HL-60 (cell line): ENCODE data around the gene CARD9.

Experiments used
- DNase-seq, 2 experiments: peaks; one replicate each; pipeline ENCODE4 v3.0.0-alpha.2; 2010 to 2020; ENCODE audit warnings: low read depth in 1 of 2, low spot score in 1 of 2
- H3K27ac ChIP-seq: fragments of 250-450 bp; sonication (Bioruptor Pico); replicated peaks from 2 replicates; pipeline ENCODE4 v1.5.1; 2020; ENCODE audit warnings: mild to moderate bottlenecking, moderate library complexity
- H3K27me3 ChIP-seq: fragments of 250-450 bp; sonication (Bioruptor Pico); 2 replicates; pipeline ENCODE4 v1.5.1; 2021; ENCODE audit warnings: mild to moderate bottlenecking, moderate library complexity; ENCODE audit not compliant: insufficient read depth, poor library complexity, severe bottlenecking
- H3K4me3 ChIP-seq: replicated peaks from 2 replicates; pipeline ENCODE4 v1.5.1; 2011; ENCODE audit warnings: mild to moderate bottlenecking, control low read depth, low read length; ENCODE audit not compliant: insufficient read depth
- CTCF ChIP-seq: IDR thresholded peaks from one replicate; pipeline ENCODE4 v1.5.1; 2011; ENCODE audit warnings: low read length, control low read depth, inconsistent platforms; ENCODE audit not compliant: insufficient read depth
- GABPA ChIP-seq: IDR thresholded peaks from 2 replicates; pipeline ENCODE4 v1.6.1; 2012; ENCODE audit warnings: low read depth
- POLR2AphosphoS5 ChIP-seq: IDR thresholded peaks from 2 replicates; pipeline ENCODE4 v1.6.1; 2012; ENCODE audit warnings: low read depth
- REST ChIP-seq: IDR thresholded peaks from 2 replicates; pipeline ENCODE4 v1.6.1; 2012; ENCODE audit warnings: low read depth; ENCODE audit not compliant: insufficient replicate concordance
- SPI1 ChIP-seq: IDR thresholded peaks from 2 replicates; pipeline ENCODE4 v1.6.1; 2012; ENCODE audit warnings: low read depth, mild to moderate bottlenecking, borderline replicate concordance

The CARD9 gene

GRCh38 chr9:136316896-136317676 lies 56.4 kb downstream of the CARD9 start:
- TF ChIP-seq REST: no peak
- TF ChIP-seq SPI1: no peak
- no peak for TF ChIP-seq CTCF
- TF ChIP-seq GABPA: no peak
- TF ChIP-seq POLR2AphosphoS5: no peak
- DNase-seq: no peak
- Histone ChIP-seq H3K4me3 (no peak overlapping the region), H3K27me3 (peaks cover under 1% of the 10 kb centered on the region), H3K27ac (no peak overlapping the region)

- Histone ChIP-seq H3K27ac (no peak overlapping the region), H3K27me3 (no peaks in the 10 kb centered on the region), H3K4me3 (no peak overlapping the region)
- TF ChIP-seq CTCF (no peak), GABPA (no peak), POLR2AphosphoS5 (no peak), SPI1 (no peak), REST (no peak)
- no peak for DNase-seq
Observed at GRCh38 chr9:136316271-136316751, 57.2 kb downstream of the CARD9 start.

GRCh38 chr9:136314944-136315343 lies 58.5 kb downstream of the CARD9 start:
- H3K27ac ChIP-seq: no peak overlapping the region
- DNase-seq: no peak
- TF ChIP-seq SPI1: no peak
- TF ChIP-seq GABPA: no peak
- TF ChIP-seq CTCF: no peak
- TF ChIP-seq REST: no peak
- TF ChIP-seq POLR2AphosphoS5: no peak
- H3K27me3 ChIP-seq: no peaks in the 10 kb centered on the region
- no peak overlapping the region for H3K4me3 ChIP-seq
